ENCODE data around the gene PBOV1. TPM values are rescaled to one million over a fixed set of nuclear protein-coding genes. Genes with fewer than 3 reads are reported as not detected.

The PBOV1 gene
- not detected in 2 replicates for total RNA-seq

DNA sequence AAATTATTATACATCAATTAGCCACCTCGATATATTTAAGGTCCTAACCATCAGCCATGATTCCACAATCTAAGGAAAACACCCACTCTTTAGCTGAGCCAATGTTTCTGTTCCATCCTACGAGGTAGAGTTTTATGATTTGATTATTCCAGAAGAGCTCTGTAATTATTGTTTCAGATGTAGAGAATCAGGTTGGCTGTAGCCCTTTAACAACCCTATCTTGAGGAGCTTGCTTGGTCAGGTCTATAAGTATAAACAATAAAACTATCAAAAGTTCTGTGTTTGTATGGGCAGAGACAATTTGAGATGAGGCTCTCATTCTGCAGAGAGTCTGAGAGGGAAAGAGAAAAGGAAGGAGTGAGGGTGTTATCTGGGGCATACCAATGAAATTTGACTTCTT, at the start of gene PBOV1:
PBOV1 (minus strand) TSS at position 43 of the 400 bp plus-strand sequence. CDS start 96 bp downstream, outside the sequence.

Other genes with a start within 250 kb of the PBOV1 start
- gene PERP, start 111.1 kb downstream of the PBOV1 start, total RNA-seq = 18.8 and 20.2 TPM in 2 replicates
- 0.09 and 0.12 TPM in 2 replicates for gene ARFGEF3, start 56.6 kb downstream of the PBOV1 start, total RNA-seq
- gene SMIM28, start 159.4 kb upstream of the PBOV1 start, total RNA-seq = not detected in 2 replicates
- gene HEBP2, start 185.7 kb upstream of the PBOV1 start, total RNA-seq = 26.0 and 34.5 TPM in 2 replicates